Mesenteric fat pad (tissue), 1 donor: ENCODE results near the gene OXNAD1. TPM values are rescaled to one million over a fixed set of nuclear protein-coding genes. Genes with fewer than 3 reads are reported as not detected.

ENCODE experiments used
- DNase-seq: peaks from one replicate; pipeline ENCODE4 v3.0.0-alpha.2; 2020; ENCODE audit warnings: low spot score
- total RNA-seq: library from RNA; stranded (reverse); fragmentation: NEBNext Ultra II Directional; extraction: Animal tissue kit (Norgen Biotek cat#: 25700); gene quantifications from one replicate; pipeline ENCODE4 v1.2.1, GENCODE V29; 2021
- donor health status: DM: yes; HTN: yes; CAD: no.

Gene OXNAD1
- total RNA-seq, 1 donor from 2014 or later = 14.3 TPM

GRCh38 chr3:16277471-16277870 is 12.5 kb downstream of the OXNAD1 start:
- no peak for DNase-seq

DNA sequence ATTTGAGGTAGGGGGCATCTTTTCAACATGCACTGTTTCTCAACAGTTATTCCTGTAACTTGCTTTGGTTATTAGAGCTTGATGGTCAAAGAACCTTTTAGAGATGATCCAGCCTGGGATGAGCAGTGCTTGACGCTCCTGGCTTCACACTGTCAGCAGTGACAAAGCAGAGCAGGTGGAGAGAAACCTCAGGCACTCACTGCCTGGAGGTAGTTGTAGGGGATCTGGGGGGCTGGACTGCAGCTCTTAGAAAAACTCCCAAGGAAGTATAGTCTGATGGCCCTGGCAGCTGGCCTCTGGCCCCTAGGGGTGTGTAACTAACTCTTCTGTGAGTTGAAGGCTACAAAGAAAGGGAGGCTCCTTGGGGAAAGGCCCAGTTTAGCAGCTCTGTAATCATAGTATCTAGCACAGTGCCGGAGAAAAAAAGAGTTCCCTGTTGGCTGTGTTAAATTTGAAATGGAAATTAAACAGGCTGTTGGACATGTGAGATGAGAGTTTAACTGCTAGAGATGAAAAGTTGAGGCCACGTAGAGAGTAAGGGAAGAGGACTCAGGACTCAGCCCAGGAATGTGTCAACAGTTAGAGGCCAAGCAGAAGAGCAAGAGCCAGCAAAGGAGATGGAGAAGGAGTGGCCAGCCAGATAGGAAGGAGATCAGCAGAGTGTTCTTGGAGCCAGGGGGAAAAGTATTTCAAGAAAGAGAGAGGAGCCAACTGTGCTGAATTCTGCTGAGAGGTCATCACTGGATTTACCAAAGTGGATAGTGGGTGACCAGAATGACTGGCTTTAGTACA is 14.2 kb downstream of the OXNAD1 start:
- no peak for DNase-seq

DNA sequence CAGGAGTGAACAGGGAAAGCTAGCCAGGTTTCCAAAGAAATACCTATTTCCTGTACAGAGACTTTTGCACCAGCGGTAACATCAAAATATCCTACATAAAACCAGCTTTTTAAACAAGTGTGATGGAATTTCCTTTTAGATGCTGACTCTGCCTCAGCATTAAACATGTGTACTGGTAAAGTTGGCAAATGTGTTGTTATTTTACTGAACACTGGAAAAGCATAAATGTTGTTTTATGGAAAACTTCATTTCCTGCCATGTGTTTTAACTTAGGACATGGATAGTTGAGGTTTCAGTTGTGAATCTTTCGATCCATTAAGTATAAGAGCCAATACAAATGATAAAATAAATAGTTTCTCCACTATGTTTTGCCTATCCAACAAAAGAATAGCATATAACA is 15.7 kb downstream of the OXNAD1 start:
- no peak for DNase-seq

GRCh38 chr3:16284633-16285032 is 19.6 kb downstream of the OXNAD1 start:
- no peak for DNase-seq

- no peak for DNase-seq
Measured at GRCh38 chr3:16286161-16286560, 21.1 kb downstream of the OXNAD1 start.

DNA sequence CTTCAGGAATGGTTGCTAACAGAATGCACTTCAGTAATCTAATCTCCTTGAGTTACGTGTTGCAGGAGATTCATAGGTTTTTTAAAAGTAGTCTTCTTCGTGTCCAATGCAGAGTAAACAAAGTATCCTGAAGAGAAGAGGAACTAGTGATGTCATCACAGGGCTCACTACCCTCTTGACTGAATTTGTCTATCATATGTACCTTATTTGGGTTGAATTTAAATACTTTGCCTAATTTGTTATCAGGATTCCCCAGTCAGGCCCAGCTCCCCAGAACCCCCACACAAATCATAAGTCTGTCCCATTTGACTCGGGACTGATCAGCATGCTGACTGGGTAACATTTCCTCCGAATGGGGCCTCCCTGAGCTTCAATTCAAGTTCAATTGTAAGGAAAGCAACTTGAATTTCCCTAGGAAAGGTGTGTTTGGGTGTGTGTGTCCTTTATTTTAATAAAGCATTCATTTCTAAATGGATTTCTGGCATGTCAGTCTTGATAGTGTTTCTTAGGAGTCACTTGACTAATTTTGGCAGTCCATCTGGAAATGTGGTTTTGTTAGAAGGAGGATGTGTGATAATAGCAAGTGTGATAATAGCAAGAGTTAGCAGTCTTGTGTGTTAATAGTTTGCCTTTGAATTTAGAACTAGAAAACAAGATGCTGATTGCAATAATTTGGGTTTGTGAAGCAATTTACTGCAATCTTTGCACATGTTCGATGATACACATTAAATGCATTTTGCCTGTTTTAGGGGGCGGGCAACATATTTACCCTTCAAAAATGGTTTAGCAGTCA is 21.9 kb downstream of the OXNAD1 start:
- no peak for DNase-seq

DNA sequence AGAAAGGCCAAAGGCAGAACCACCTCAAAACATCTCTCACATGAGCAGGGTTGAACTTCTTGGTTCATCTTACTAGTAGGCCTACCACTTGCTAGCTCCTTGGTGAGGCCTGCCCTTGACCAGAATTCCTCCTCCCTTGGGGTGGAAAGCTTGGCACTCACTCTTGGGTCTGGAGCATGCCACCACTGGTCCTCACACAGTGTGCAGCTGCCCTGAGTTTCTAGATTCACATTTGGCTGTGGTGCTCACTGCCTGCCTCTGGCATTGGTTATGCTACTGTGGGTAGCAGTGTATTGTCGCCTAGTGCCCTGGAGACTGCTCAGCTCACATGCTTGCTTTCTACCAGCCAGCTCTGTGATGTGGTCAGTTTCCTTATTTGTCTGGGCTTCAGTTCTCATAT is 23.7 kb downstream of the OXNAD1 start:
- DNase-seq = no peak

GRCh38 chr3:16289144-16289889 is 24.3 kb downstream of the OXNAD1 start:
- DNase-seq = no peak

DNA sequence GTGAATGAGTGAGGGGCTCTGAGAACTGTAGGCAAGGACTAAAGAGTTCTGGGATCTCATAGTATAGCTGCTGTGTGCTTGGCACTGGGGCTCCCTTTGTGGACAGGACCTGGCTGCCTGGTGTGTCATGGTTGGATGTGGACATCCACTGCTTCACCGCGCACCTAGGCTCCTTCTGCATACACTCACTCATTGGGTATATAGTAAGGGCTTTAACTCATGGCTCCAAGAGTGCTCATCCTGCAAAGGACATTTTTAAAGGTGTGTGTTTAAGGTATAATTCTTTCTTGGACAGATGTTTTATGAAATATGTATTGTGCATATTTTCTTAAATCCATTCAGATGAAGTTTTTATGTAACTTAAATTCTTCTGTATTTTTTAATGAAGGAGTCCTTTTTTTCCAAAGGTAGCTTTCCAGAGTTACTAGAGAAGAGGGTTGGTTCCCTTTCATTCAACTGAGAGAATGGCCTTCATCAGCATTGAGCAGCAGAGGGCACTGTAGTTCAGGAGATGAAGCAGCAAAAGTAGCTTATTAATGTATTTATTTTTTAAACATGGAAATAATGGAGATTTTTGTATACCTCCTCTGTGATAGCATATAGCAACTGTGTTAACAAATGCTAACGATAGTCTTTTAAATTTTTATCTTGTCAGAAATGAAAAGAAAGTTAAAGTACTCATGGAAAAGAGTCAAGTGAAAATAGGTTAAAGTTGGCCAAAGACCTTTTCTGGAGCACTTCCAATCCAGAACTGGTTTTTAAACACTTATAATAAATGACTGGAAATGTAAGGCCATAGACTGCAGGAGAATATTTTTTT is 25.2 kb downstream of the OXNAD1 start:
- DNase-seq = no peak

DNA sequence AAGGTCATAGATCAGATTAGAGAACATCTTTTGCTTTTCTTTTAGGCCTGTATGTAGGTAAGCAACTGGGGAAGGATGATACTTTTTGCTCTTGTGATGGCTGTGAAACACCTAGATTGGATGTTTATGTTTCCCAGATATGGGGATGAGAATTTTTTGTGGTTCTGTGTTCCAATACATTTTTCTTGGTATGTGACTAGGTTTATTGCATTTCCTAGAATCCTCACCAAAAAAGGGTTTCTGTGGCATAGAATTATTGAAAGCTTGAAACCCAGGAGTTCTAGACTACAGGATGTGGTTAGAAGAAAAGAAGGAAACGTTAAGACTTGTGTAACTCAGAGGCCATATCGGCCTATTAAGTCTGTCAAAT is 25.8 kb downstream of the OXNAD1 start:
- DNase-seq = no peak

DNA sequence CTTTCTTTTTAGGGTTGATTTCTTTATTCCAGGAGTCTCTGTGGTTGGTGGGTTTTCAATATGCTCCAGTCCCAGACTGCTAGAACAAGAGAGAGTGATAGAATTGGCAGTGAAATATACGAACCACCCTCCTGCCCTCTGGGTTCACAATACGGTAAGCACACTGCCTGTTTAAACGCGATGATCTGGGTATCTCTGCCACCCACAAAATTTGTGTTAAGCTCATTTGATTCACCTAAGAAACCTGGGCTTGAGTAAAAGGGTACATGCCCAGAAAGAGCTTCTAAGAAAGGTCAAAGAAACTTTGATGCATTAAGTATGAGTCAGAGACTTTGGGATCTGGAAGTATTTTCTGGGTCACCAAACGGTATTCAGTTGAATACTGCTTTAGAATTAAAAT is 29.8 kb downstream of the OXNAD1 start:
- no peak for DNase-seq

- DNase-seq = no peak
Measured at GRCh38 chr3:16295298-16295890, 30.4 kb downstream of the OXNAD1 start.

DNA sequence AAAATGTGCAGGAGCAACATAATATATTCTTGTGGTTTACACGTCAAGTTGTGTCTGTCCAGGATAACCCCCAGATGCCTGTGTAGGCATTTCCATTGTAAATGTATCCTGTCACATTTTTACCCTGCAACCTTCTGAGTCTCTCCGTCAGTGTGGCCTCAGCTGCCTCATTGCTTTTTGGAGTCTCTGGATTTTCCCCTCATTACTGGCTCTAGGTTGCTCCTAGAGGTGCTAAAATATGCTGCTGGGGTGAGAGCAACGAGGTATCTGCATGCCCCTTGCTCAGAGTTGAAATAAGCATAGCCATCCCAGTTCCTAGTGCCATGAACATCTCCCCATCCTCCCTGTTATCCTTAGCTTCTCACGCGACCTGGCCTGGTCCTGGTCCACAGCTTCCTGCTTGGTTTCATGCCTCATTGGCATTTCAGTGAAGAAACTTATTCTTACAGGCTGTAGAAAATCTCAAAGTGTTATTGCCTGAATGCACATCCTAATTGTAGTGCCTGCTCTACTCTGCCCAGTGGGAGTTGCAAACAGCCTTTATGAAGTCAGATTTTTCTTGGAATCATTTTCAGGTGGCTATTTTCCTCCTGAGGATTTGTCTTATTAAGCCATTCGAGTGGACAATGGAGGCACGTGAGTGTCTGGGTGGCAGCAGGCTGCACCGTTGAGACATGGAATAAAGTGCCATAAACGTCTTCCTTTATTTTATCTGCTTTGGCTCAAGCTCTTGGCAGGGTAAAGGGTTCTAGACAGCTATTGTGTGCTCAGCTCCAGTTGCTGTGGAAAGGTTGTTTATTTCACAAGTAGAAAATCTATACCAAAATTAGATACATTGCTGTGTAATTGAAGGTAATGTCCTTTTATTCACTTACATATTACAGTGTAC is 33.2 kb downstream of the OXNAD1 start:
- DNase-seq = no peak

DNA sequence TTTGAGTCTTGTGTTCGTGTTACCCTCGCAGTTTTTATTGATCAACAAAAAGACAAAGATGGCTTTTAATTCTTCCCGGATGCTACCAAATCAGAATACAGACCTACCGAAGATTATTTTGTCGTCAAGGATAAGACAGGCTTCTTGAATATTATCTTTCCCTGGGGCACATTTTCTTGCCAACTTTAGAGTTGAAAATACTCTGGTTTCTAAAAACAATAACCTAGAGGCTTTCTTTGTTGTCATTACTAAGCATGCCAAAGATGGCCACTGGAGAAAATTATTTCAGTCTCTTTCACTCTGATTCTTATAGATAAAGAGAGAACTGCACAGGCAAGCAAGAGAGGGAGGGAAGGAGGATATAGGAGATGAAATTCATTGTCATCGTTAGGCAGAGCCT is 33.9 kb downstream of the OXNAD1 start:
- DNase-seq = no peak

DNA sequence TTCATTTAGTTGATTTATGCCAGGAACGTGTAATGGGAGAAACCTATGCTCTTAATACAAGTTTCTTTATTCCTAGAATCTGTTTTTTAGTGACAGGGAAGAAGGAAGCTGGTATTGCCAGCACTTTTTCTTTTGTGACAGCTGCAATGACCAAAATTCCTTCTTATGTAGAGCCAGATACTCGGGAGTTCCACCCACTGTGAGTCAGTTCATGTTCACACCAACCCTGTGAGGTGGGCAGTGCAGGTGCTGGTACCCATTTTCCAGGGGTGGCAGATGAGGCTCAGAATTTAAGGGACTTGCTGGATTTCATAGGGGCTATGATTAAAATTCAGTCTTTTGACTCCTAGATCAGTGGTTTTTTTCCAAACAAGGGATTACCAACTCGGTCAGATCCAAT is 34.7 kb downstream of the OXNAD1 start:
- no peak for DNase-seq

GRCh38 chr3:16300307-16300706 is 35.3 kb downstream of the OXNAD1 start:
- DNase-seq = no peak

DNA sequence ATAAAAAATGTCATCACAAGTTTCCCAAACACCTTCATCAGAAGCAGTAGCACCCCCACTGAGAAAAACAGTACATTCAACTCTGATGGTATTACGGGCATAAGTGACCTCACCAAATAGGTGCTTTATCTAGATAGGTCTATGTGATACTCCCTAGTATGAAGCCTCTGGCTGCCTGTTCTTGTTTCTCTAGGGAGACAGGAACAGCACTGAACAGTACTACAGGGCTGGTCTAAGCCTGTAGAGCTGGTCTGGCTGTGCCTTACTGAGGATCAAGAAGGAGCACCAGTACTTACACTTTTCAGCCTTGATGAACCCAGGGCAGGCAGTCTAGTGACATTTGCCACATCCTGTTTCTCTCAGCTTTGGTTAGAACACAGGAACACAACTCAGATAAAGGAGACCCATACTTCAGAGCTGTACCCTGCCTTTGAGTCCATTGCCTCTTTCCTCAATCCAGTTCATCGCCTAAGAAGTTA is 35.9 kb downstream of the OXNAD1 start:
- DNase-seq = no peak

DNA sequence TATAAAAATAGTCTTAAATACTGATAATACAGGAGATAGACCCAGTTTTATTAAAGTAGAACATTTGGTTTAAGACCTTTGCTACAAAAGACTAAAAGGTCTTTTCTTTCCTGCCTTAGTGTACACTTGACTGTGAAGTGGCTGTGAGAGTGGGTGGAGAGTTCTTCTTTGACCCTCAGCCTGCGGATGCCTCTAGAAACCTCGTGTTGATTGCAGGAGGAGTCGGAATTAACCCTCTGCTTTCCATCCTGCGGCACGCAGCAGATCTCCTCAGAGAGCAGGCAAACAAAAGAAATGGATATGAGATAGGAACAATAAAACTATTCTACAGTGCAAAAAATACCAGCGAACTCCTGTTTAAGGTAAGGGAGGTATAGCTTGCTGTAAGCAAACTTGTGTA is 36.5 kb downstream of the OXNAD1 start:
- no peak for DNase-seq

- no peak for DNase-seq
Measured at GRCh38 chr3:16302082-16302631, 37.1 kb downstream of the OXNAD1 start.
